HG03060 (cell line): Measurements from ENCODE around the gene TMEM39B.
"Not testable (repeated sequence)": the region's sequence is repeated elsewhere in the genome, so short reads cannot be mapped to it uniquely, and the experiment has no call there.

Experiments
- ATAC-seq: cut with Tn5 transposase; IDR thresholded peaks from one replicate; pipeline ENCODE4 v1.9.1; 2021; ENCODE audit warnings: low read depth, moderate number of reproducible peaks; ENCODE audit not compliant: unreplicated experiment

The TMEM39B gene

DNA sequence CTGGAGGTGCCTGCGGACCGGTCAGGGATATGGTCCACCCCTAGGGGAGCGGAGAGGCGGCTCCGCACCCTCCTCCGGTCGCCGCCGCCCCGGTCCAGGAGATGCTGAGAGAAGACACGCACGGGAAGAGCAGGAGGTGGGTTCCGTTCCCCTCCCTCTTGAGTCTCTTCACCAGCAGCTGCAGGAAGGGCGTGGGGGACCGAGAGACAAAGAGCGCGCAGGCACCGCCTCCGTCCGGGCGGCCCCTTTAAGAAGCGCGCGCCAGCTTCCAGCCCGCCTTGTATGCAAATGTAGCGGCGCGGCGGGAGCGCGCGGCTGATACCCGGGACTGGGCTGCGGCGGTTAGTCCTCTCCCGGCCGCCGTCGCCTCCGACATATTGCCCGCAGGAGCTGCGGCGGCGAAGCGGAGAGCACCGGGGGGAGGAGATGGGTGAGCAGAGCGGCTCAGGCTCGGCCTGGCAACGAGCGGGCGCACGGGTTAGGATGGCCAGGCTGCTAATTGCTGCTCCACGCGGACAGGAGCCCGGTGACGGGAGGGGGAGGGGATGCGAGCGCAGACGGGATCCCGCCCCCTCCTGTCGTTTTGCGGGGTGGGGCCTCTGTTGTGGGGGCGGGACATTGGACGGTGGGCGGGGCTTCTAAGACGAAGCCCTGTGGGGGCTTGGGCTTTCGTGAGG, at the start of gene TMEM39B:
TMEM39B (plus strand) TSS at position 318 of the 677 bp plus-strand sequence; CDS start at position 427, 109 bp downstream.
- peak; percentile 74 for ATAC-seq

DNA sequence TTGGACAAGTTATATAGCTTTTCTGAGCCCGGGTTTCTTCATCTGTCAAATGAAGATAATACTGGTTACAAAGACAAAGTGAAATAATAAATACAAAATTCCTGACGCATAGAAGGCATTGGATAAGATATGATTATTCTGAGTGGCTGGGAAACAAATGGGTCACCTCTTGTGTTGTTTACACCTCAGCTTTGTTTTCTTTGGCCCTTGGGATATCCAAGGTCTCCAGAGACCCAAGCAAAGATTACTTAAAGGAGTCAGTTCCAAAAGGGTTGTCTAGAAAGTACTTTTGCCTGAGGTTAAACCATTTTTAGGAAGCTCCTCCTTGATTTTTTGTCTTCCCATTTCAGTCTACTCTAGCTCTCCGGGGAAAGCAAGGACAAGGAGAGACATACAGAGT, 49.4 kb upstream of the TMEM39B start:
- ATAC-seq, result no peak

DNA sequence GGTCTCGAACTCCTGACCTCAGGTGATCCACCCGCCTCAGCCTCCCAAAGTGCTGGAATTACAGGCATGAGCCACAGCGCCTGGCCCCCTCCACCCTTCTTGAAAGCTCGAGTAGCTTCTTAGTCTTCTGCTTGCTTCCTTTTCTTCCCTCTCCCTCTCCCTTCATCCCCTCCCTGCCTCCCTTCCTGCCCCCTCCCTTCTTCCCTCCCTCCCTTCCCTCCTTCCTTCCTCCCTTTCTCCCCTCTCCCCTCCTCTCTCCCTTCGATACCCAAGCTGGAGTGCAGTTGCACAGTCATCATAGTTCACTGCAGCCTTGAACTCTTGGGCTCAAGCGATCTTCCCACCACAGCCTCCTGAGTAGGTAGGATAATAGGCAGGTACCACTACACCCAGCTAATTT, 47.2 kb upstream of the TMEM39B start:
- no peak for ATAC-seq

DNA sequence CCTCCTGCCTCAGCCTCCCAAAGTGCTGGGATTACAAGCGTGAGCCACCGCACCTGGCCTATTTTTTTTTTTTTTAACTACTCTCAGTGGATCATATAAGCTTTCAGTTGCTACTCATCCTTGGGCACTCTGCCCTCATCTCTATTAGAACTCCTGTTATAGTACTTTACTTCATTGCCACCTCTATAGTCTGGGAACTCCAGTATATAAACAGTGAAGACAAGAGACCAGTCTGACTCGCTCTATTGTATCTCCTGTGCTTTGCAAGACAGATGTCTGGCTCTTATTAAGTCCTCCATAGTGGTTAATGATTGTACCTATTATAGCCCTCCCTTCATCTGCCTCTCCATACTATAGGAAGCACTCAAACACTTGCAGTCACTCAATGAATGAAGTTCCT, 44.0 kb upstream of the TMEM39B start:
- no peak for ATAC-seq

DNA sequence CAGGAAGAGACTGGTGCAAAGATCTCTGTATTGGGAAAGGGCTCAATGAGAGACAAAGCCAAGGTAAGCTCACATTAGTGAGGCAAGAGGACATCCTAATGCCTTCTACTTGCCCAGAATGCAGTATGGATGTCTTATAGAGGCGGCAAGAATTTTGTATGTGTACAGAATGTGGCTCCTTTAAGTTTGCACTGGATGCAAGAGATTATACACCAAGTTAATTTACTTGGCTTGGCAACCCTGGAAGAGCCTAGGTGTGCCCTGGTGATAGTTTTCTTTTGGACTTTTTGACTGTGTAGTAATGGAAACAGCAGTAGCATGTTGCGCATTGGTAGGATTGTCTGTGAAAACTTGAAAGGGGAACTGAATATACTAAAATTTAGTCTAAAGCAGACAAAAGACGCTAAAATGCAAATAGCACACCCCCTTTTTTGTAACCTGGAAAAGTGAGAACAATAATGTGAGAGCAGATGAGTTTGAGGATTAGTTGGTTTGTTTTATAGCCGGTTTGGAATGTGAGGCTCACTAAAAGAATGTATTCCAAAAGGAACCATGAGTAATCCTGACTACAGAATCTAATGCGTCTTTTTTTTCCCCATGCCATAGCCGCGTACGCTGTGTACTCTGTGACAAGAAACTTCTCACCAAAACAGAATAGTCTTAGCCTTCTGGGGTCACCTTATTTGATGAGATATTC, 41.0 kb upstream of the TMEM39B start:
- no peak for ATAC-seq

DNA sequence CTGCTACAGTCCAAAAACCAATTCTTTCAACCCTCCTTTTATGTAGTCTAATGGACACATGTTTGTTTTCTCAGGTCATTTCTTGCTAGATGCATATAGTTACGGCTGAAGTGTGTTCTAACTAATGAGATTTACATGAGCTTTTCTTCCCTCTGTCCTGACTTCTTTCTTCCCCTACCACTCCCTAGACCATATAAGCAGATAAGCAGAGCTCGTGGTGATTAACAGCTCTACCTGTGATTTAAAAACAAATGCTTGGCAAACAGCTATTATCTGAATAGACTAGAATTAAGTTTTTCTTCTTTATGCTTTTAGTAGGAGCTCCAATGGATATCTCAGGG, 40.5 kb upstream of the TMEM39B start:
- no peak for ATAC-seq

DNA sequence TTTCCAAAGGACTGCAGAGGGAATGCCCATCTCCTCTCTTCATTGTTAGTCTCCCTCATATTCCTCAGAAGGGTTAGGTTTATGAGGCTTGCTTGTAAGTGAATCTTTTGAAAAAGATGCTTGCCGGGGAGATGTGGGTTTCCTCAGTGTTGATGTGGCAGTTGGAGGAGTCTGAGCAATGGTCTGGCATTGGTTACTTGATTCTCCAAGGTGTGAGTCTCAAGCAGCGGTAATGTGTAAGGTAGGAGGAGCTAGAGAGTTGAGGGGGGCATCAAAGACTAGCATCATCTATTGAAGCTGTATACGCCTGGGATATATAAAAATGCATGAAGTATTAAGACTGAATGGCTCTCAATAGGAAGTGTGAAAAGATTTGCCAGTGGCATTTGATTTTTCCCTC, 37.6 kb upstream of the TMEM39B start:
- ATAC-seq, result no peak

DNA sequence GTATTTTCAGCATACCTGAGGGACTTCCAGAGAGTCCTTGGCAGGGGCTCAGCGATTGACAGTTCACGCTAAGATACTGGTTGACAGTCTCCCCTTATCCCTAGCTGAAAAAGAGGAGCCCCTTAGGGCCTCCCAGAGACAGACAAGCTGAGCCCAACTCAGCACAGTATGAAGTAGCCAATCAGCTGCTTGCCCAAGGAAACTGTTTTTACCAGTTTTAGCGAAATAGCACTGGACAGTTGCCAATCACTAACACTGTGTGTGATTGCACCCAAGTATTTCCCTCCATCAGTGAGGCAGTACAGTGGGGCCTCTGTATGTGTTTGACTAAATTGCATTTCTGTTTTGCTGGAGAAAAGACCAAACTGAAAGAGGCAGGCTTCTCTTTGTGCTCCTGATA, 32.0 kb upstream of the TMEM39B start:
- no peak for ATAC-seq

DNA sequence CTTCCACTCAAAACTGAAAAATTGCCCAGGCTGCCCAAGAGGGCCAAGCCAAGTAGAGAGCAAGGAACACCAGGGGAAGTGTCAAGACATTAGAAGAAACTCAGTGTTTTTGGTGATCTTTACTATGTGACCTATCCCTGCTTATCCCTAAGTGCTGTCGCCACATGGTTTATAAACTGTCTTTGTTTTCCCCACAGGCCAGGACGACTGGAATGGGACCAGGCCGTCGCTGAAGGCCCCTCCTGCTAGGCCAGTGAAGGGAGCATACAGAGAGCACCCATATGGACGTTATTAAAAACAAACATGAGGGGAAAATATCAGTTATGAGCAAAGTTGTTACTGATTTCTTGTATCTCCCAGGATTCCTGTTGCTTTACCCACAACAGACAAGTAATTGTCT, 30.4 kb upstream of the TMEM39B start:
- ATAC-seq, result no peak

DNA sequence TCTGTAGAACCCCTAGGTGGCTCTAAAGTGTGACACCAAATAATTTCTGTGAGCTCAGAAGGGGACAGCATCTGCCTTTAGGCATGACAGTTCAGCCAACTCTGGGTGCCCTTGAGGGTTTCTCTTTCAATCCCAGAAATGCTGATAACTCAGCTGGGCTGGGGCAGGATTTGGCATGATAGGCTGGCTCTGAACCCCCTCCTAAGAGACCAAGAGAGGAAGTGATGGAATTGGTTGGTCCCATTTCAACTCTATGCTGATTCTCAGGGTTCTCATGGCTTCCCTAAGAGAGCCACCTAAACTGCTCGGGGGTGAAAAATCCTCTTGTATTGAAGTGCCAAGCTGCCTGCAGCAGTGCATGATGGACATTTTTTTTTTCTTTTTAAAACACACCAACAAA, 28.5 kb upstream of the TMEM39B start:
- no peak for ATAC-seq

DNA sequence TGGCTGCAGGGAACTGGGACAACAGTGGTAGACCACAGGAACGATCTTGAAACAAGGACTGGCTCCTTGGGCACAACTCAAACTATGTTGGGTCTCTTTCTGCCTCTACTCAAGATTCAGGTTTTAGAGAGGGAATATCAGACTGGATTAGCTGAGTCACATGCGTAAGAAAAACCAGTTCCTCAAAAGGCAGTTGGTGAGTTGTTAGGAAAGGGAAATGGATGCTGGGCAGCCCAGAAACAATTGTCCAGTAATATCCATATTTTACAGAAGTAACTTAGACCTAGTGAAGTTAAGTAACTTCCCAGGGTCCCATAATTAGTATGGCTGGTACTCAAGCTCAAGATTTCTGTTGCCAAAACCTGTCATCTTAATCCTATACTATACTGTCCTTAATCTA, 27.0 kb upstream of the TMEM39B start:
- ATAC-seq, result no peak

DNA sequence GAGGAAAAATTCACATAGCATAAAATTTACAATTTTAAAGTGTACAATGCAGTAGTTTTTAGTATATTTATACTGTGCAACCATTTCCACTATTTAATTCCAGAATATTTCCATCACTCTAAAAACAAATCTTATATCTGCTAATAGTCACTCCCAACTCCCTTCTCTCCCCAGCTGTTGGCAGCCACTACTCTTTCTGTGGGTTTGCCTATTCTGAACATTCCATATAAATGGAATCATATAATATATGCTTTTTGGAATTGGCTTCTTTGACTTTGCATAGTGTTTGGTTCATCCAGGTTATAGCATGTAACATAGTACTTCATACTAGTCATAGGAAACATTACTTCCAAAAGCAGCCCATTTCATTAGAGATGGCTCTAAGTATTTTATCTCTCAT, 25.0 kb upstream of the TMEM39B start:
- ATAC-seq, result no peak

DNA sequence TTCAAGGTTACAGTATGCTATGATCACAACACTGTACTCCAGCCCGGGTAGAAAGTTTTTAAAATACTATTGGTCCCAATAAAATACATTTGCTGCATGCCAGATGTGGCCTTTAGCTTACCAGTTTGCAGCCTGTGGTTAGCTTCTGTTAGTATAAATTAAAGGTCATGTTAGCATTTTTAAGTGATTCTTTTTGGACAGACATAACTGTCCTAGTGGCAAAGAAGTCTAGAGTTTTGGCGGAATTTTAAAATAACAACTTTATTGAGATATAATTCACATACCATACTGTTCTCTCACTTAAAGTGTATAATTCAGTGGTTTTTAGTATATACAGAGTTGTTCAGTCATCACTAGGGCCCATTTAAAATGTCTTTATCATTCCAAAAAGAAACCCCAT, 24.3 kb upstream of the TMEM39B start:
- no peak for ATAC-seq

DNA sequence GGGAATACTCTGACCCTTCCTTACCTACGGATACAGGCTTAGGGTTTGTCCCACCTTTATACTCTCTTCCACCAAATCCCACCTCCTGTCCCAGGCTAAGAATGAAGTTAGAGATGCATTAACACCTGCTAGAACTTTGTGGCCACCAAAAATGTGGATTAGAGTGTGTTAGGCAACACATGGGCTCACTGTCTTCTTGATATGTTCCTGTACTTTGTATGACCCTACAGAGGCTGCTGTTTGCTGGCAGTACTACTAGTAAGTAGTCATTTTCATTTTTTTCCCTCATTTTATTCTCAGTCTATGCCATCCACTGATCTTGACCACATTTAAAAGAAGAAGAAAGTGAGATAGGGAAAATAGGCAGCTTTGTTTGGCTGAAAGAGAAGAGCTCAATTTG, 21.0 kb upstream of the TMEM39B start:
- ATAC-seq, result no peak

DNA sequence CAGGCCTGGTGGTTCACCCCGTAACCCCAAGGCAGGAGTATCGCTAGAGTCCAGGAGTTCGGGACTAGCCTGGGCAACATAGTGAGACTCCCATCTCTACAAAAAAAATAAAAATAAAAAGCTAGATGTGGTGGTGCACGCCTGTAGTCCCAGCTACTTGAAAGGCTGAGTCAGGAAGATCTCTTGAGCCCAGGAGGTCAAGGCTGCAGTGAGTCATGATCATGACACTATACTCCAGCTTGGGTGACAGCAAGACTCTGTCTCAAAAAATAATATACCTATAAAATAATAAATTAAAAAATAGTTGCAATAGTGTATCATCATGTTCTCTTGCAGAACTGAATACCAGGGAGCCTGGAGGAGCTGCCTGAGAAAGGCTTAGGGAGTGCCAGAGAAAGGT, 19.9 kb upstream of the TMEM39B start:
- ATAC-seq, result no peak

DNA sequence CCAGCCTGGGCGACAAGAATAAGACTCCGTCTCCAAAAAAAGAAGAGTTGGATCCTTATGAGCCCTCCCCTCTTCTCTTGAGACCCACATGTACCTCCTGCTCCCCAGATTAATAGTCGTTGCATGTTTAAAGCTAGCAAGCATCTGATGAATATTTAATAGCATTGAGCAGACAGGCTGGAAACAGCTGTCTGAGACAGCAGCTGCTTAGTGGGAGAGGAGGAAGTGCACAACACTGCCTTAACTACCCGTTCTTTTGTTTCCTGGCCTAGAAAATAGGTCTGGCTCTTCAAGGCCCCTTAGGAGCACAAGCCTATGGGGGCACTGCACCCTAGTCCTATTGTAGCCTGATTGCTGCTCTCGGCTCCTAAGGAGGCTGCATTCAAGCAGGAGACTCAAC, 17.3 kb upstream of the TMEM39B start:
- no peak for ATAC-seq

DNA sequence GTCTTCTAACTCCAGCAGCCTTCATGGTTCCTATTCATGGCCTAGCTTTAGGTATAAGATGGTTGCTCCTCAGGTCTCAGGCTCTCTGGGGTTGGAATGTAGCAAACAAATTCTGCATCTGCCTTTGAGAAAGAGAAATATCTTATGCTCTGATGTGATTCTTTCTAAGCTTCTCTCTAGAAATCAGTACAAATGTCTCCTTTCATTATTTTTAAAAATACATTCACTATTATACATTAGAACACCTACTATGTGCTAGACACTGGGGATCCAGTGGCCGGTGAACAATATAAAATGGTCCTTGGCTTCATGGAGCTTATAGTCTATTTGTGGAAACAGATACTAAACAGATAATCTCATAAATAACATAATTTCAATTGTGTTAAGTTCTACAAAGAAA, 16.1 kb upstream of the TMEM39B start:
- no peak for ATAC-seq

DNA sequence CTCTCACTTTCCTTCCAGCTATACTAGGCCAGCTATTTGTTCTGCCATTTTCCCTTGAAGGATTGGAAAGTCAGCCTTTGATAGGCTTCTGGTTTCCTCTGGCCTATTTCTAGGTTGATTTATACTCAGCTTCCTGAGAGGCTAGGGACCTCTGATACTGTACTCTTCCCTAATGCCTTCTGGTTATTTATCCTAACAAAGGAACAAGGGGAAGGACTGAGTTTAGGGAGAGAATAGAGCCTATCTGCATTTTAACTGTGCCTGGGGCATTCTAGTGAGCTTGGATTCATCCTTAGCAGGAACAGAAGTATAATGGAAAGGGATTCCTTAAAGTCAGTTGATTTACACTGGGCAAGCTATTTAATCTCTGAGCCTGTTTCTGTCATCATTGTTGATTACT, 11.8 kb upstream of the TMEM39B start:
- ATAC-seq, result no peak

DNA sequence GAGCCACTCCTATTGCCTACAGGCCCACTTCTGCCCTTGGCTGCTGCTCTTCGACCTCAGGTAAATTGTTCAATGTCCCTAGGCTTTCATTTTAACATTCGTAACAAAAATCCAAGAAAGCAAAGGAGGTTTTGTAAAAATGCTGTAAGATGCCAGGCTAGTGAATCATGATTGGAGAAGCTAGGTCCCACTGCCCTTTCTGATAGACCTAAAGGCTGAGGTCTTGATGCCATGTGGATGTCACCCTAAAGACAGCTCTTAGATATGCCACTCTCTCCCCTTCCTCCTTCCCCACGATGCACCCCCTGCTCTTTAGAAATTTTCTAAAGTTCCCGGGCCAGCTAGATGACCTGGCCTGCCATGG, 9.9 kb upstream of the TMEM39B start:
- no peak for ATAC-seq

DNA sequence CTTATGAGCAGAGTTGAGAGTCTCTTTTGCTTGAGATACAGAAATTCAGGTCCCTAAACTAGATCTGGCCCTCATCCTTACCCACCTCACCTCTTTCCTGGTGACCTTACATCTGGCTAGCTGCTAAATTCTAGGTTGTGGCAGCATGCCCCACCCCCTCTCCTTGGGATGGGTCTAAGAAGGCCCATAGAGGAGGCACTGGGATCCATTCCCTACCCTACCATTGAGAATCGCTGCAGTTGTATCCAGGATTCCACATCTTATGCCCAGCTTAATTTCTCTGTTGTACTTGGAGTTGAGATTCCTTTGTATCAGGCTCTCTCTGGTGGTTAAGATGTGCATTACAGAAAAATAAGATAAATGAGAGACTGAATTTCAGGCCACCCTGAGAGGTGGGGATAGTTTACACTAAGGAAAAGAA, 9.5 kb upstream of the TMEM39B start:
- ATAC-seq, result no peak

DNA sequence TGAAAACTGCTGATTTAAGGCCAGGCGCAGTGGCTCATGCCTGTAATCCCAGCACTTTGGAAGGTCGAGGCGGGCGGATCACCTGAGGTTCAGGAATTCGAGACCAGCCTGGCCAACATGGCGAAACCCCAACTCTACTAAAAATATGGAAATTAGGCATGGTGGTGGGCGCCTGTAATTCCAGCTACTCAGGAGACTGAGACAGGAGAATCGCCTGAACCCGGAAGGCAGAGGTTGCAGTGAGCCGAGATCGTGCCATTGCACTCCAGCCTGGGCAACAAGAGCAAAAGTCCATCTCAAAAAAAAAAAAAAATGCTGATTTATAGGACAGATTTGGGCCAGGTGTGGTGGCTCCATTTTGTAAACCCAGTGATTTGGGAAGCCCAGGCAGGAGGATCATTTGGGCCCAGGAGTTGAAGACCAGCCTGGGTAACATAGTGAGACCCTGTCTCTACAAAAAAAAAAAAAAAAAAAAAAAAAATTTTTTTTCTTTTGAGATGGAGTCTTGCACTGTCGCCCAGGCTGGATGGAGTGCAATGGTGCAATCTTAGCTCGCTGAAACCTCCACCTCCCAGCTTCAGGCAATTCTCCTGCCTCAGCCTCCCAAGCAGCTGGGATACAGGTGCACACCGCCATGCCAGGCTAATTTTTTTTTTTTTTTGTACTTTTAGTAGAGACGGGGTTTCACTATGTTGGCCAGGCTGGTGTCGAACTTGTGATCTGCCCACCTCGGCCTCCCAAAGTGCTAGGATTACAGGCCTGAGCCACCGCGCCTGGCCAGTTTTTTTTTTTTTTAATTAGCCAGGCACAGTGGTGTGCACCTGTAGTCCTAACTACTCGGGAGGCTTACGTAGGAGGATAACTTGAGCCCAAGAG, 6.9 kb upstream of the TMEM39B start:
- ATAC-seq, result not testable (repeated sequence)

DNA sequence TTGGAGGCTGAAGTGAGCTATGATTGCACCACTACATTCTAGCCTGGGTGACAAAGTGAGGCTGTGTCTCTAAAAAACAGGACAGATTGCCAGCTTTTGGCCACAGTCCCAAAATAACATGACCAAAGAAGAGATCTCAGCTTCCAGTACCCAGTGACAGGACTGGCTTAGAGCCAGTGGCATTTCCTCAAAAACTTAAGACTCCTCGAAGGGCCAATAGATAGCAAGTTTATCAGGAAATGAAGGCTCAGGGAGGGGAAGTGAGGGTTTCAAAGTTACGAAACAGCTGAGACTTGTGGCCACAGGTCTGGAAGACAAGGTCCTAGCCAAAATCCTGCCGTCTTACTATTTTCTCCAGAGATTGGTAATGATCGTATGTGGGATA, 6.3 kb upstream of the TMEM39B start:
- no peak for ATAC-seq
